GM21576 (cell line): ENCODE data around the gene TSTD2.
A peak's percentile ranks its signal among the peaks of the same experiment; 100 is the strongest.
"Not testable (repeated sequence)": the region's sequence is repeated elsewhere in the genome, so short reads cannot be mapped to it uniquely, and the experiment has no call there.

Source experiments
- ATAC-seq: cut with Tn5 transposase; IDR thresholded peaks from one replicate; pipeline ENCODE4 v1.9.1; 2021; ENCODE audit warnings: mild to moderate bottlenecking, moderate library complexity; ENCODE audit not compliant: unreplicated experiment

Gene TSTD2

DNA sequence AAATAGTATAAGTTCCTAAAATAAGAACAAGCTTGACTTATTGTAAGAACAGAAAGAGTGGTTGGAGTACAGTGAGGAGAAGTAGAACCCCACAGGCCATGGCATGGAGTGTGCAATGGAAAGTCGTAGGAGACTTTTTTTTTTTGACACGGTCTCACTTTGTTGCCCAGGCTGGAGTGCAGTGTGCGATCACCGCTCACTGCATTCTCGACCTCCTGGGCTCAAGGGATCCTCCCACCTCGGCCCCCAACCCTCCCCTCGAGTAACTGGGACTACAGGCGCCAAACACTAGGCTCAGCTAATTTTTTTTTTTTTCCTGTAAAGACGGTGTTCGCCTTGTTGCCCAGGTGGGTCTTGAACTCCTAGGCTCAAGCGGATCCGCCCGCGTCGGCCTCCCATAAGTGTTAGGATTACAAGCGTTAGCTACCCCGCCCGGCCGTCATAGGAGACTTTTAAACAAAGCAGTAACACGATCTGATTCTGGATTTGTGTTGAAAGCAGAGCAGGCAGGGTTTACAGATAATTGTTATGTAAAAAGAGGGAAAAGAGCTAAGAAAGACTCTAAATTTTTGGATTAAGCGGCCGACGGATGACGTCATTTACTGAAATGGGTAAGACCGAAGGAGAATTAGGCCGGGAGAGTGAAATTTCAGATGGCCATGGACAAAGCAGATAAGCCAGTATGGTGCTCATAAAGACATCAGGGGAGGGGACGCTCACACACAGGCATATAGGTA lies 752 bp downstream of the TSTD2 start:
- peak; percentile 1 for ATAC-seq

DNA sequence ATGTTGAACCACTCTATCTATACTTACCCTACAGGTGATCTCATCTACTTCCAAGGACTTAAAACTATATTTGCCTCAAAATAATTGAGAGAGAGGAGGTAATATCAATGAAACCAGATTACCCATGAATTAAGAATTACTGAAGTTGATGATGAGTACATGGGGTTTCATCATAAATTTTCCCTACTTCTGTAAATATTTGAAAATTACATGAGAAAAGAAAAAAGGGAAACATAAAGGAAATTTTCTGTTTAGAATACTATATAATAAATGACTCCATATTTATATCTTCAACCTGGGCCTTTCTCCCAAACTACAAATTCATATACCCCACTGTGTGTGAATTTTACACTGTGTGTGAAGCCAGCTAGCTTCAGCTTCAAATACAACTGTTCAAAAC lies 2.6 kb downstream of the TSTD2 start:
- ATAC-seq = no peak

DNA sequence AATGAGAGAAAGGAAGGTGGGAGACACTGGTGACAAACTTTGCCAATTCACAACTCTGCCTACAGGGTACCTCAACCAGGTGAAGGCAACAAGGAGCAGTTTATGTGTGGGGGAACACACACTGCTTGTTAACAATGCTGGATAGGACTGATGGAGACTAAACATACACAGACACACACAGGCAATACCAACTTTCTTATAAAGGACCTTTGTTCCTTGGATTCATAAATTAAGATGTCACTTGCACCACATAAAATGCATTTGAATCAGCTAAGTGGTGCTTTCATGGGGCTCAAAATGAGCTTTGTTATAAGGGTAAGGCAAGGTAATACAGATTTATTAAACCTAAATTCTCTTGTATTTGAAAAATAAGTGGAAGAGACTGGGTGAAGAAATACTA lies 4.0 kb downstream of the TSTD2 start:
- no peak for ATAC-seq

DNA sequence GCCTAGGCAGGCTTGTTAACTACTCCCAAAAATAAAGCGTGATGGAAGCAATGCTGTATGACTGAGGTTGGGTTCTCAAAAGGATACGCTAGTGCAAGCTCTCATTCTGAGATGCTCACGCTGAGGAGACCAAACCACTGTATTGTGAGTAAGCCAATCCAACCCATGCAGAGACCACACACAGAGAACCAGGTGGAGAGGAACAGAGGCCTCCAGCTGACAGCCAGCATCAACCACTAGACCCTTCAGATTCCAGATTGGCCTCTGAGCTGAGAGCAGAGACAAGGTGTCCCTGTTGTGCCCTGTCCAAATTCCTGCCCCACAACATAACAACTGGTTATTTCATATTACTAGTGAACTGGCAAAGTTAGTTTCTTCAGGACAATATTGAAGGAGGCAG lies 4.5 kb downstream of the TSTD2 start:
- no peak for ATAC-seq

DNA sequence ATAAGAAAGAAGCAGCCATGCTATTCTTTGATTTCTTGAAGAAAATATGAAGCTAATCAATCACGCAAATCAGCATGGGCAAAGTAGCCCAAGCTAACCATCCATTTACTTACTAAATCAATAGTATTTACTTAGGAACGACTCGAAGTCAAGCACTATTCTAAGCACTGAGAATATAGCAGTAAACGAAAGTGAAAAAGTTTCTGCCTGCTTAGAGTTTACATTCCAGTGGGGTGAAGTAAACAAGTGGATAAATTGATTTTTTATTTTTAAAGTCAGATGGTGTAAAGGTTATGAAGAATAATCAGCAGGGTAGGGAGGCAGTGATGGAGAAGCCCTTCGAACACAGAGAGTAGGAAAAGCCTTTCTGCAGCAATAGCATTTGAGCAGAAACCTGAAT lies 5.5 kb downstream of the TSTD2 start:
- no peak for ATAC-seq

DNA sequence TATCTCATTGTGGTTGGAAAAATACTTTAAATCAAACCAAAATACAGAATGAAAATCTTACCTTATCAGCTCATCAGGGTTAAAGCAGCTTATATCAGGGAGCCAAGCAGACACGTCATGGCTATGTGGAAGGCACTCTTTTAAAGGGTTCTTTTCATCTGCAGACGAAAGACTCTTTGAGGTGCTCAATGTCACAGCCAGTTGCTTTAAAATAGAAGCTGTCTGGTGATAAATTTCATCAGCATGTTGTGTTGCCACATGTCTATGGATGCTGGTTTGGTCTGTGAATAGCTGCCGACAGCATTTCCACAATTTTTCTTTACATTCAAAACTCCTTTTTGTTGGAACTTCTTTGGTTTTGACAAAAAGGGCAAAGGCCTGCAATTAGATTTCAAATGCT lies 7.5 kb downstream of the TSTD2 start:
- ATAC-seq = no peak

DNA sequence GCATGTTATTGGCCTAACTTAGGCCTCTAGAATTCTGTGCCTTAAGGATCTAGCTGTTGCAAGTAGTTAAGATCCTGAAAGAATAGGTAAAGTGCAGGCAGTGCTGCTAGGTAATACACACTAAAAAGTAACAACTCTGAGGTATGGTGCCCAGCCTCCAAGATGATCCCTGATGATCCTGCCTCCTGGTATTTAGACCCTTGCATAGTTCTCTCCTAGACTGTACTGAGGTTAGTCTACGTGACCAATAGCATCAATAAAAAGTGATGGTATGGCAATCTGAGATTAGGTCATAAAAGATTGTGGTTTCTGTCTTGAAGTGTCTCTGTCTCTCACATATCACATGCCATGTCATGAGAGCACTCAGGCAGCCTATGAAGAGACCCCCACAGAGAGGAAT lies 9.2 kb downstream of the TSTD2 start:
- ATAC-seq = no peak

DNA sequence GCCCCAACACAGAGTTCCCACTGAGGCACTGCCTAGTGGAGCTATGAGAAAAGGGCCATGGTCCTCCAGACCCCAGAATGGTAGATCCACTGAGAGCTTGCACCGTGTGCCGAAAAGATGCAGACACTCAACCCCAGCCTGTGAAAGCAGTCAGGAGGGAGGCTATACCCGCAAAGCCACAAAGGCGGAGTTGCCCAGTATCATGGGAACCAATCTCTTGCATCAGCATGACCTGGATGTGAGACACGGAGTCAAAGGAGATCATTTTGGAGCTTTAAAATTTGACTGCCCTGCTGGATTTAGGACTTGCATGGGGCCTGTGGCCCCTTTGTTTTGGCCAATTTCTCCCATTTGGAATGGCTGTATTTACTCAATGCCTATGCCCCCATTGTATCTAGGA lies 10.7 kb downstream of the TSTD2 start:
- not testable (repeated sequence) for ATAC-seq

DNA sequence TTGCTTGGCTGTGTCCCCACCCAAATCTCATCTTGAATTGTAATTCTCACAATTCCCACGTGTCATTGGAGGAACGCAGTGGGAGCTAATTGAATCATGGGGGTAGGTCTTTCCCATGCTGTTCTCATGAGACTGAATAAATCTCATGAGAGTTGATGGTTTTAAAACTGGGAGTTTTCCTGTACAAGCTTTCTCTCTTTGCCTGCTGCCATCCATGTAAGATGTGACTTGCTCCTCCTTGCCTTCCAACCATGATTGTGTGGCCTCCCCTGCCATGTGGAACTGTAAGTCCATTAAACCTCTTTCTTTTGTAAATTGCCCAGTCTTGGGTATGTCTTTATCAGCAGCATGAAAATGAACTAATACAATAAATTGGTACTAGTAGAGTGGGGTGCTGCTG lies 13.1 kb downstream of the TSTD2 start:
- ATAC-seq = not testable (repeated sequence)

DNA sequence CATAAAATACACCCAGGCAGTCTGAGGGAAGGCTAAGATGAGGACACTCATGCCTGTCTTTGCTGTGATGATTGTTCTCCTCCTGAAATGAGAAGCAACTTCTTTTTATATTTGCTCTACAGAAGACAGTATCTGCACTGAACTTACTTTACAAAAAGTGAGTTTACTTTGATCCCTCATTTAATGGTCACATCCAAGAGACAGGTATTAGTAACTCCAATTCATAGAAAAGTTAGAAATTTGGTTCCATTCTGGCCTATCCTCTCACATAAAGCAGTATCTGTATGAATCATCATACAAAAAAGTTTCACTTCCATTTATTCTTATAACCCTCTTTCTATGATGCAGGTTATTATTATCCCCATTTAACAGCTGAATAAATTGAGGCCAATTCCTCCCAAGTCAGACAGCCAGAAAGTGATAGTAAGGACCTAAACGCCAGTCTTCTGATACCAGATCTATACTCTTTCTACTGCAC lies 15.2 kb downstream of the TSTD2 start:
- no peak for ATAC-seq

DNA sequence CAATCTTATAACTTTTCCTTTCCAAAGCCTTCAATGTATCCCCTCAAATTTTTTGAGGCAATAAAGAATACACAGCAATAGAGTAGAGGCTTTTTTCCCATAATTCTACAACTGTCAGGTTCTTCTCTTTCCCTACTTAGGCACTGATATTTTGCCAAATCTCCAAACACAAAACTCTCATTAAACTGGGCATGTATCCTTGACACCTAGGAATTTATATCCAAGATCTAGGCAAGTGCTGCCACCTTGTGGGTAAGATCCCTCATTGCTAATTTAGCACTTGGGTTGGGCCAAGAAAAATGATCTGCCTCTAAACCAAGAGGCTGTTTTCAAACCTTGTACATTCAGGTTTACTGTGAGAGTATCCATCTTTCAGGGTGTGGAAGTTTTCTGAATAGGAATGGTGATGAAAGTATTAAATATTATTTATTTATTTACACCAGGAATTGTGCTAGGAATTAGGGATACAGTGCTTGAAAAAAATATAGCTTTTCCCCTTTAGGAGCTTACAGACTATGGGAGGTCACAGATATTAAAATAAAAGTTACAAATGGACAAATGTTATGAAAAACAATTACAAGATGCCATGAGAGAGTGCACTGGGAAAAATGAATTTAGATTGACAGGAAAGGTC lies 17.6 kb downstream of the TSTD2 start:
- no peak for ATAC-seq

DNA sequence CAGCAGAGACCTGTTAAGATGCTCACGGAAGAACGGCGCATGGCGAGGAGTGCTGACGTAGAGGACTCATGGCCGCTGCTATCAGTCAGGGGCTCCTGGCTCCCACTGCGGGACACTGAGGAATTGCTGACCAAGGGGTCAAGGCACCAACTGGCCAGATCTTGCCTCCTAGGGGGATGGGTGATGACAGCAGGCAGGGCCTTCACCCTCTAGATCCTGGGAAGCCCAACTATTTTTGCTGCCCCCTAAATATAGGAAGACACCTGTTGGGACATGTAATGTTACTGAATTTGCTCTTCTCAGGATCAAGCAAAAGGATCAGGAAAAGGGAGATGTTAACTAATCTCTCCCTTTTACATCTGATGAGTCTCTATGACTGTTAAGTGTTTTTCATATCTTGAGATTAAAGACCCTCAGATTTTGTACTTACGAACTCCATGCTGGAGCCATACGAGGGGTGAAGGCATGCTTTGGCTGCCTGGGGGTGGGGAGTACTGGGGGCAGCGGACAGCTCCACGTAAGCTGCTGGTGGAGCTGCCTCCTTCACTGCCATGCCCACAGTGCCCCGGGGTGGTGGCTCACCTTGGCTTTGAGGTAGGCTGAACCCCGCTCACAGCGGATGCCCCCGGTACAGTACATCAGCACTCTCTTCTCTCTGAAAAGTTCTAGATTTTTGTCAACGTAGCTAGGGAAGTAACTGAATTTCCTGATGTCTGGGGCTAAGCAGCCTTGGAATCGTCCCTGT lies 28.1 kb downstream of the TSTD2 start:
- no peak for ATAC-seq

DNA sequence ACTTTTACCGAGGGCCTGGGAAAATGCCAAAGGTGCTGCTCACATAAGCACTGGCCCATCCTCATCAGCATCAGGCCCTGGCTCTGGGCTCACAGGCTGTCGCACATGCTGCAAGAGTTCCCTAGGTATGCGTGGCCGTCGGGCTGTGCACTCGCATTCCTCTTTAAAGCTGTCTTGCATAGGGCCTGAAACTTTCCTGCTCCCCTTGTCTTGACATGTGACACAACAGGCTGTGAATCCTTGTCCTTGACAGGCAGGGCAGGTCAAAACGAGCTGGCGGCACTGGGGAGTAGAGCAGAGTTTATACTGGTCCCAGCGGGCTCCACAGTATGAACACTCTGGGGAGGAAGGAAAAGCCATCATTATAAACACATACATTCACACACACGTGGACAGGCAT lies 30.7 kb downstream of the TSTD2 start:
- no peak for ATAC-seq

DNA sequence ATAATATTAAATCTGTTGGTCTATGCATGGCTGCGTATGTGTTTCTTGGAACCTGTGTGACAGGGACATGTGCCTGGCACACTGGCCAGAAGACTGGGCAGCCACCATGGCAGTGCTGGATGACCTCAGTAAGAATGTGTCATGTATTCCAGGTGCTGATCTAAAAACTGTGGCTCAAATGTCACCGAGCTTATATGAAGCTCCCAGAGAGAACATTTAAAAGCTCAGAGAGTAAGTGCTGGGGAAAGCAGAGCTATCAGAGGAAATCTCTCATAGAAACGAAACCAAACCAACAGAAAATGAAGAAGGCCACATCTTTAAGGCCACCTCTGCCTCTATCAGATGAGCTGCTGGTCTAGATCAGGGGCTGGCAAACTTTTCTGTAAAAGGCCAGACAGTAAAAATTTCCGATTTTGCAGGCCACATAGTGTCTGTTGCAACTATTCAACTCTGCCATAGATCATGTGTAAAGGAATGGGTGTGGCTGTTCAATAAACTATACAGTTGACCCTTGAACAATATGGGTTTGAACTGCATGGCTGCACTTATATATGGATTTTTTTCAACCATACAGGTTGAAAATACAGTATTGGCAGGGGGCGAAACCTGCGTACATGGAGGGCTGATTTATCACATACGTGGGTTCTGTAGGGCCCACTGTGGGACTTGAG lies 31.8 kb downstream of the TSTD2 start:
- no peak for ATAC-seq

DNA sequence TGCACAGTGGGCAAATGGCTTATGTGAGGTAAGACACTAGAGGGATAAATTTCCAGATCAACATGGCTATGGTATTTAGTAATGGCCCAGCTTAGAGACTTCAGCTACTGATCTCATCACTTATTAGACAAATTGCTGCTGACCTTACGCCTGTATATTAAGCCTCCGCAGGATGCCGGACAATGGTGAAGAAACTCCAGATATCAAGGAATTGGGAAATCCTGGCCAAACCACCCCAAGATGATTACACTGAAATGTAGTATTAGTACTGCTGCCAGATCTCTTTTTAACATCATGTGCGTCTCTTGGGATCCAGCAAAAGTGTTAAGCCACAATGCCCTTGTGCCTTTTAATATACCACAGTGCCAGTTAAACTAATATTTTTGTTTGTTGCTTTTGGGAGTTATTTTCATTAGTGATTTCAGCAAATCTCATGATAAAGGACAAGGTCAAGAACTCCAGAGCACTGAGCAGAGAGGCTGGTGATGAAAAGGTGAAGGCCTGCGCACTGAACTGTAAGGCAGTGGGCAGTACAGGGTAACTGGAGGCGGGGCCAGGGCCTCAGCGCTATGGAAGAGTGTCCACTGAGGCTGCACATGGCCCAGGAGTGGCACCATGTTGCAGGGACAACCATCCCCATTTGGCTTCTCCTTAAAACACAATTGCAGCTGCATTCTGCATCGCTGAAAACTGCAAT lies 32.5 kb downstream of the TSTD2 start:
- no peak for ATAC-seq

DNA sequence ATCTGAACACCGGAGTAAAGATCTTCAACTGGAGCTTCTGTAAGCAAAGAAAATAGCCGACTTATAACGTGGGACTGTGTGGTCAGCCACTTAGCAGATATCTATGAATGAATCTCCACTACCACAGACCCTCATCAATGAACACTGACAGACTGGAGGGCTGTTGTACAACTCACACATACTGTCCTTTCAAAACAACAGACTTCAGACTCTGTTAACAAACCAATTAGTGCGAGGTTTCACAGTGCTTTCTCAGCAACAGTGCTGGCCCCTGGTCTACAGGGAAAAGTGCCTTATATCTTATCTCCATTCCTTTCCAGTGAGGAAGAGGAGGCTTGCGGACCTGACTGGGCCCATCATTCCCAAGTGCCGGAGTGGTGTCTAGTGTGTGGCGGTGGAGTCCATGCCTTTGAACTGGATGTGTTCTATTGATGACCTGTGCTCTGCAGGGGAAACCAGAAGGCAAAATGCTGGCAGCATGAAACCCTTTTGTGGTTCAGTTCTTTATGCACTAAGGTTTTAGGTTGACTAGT lies 33.8 kb downstream of the TSTD2 start:
- ATAC-seq = no peak

DNA sequence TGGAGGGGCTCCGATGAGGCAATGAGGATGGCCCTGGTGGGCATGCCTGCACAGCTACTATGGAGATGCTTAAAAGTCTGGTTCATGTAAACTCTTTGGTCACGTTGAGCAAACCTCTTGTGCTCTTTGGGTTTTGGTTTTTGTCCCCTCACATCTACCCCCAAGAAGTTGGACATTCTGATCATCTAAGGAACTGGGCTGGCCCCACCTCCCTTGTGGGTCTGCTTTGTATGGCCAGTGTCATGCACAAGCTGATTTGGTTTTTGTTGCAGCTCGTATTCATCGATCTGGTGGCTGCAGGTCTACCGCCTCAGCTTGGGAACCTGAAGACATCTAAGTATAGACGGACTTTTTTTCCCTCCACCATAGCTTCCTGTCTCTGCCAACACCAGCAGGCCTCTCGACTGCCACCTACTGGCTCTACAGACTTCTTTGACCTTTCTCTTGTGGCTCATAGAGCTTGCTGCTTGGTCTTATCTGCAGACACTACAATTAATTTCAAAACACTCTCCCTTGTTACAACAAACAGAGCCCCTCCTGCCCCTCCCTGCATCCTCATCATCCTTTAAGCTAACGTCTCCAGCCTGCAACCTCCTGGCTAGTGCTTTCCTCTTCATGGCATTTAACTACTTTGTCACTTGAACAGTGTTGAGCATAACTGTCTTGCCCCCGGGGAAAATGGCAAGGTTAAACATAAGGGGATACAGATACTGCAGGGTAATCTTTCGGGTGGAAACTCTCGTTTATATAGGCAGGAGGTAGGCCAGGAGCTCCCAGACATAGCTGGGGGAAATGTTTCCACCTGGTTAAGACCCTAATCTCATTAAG lies 34.5 kb downstream of the TSTD2 start:
- peak; percentile 88 for ATAC-seq

DNA sequence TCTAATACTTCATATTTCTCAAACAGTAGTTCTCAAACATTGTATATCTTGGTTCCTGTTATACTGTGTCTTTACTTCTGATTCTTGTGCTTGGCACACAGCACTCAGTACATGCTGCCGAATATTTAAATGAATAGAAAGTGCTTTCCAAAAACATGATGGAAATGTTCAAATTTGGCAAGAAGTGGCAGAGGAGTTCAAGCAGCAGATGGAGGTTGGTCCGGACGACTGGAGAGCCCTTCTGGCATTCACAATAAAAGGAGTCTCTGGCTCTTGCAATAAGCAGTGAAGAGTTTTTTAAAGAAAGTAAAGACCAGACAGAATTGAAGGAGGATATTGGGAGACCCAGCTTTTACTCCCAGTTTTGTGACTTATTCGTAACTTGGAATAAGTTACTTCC lies 36.3 kb downstream of the TSTD2 start:
- ATAC-seq = no peak

DNA sequence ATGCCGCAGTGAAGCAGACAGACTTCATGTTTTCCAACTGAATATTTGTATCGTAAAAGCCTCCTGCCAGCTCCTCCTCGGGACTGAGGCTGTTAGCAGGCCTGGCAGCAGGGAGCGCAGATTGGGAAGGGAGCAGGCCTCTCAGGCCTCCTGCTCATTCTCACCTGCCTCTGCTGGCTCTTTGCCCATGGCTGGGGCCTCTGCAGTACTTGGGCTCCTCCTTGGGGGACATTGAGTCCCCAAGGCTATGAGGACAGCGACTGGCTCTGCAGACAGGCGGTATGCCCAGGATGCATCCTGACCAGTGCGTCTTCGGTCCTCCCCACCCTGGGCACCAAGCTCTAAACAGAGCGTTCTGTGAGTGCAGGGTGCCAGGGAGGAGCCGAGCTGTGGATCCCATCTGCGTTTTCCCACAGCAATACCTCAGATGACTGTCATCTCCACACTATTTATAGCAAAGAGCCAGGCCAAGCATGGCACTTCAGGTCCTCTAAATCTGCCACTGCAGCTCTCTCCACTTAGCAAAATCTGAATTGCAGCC lies 38.7 kb downstream of the TSTD2 start:
- ATAC-seq = no peak
